ENCODE results near the gene HRG. TPM values are rescaled to one million over a fixed set of nuclear protein-coding genes. Genes with fewer than 3 reads are reported as not detected.

The HRG gene
- total RNA-seq, 1 experiment from 2014 or later, result not detected

DNA sequence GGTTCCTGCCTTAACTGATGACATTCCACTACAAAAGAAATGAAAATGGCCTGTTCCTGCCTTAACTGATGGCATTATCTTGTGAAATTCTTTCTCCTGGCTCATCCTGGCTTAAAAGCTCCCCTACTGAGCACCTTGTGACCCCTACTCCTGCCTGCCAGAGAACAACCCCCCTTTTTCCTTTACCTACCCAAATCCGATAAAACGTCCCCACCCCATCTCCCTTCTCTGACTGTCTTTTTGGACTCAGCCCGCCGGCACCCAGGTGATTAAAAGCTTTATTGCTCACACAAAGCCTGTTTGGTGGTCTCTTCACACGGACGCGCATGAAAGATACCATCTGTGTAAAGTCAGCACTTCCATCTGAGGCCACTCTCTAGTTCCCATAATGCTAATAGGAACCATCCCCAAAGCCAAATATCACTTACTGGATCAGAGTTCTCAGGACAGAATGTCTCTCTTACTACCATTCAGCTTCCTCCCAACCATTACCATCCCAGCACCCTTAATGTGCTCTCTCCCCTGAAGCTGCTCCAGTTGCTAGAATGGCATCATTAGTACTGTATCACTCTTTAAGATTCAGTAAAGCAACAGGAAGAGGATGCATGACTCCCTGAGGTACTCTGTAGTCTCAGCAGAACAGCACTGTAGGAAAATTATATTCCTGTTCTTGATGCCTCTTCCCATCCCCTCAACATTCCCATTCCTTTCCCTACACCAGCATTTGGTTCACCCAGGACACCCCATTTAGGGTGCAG lies 2.3 kb upstream of the HRG start:
- Mint-ChIP-seq H3K36me3 (ENCODE audit: insufficient read depth in 1 of 3, low read depth in 3 of 3) (peaks cover 5 to 16% (median 9%) of the 10 kb centered on the region in 3 experiments; a peak in 6 of 7 replicates), H3K27ac (peak overlapping the region; percentile 44 to 94 (median 58); a peak in 6 of 7 replicates), H3K4me1 (peaks cover 41 to 52% of the 10 kb centered on the region in 2 experiments), H3K27me3 (ENCODE audit: low read depth) (peaks cover 5% of the 10 kb centered on the region), H3K4me3 (peak overlapping the region in 1 of 2 experiments; percentile 47; a peak in 4 of 5 replicates), H3K9me3 (peaks cover 12 to 13% of the 10 kb centered on the region in 2 experiments)
- Histone ChIP-seq H2BK12ac (ENCODE audit: insufficient read length, low read depth, low read length) (no peak overlapping the region), H2BK15ac (ENCODE audit: low read depth, low read length) (no peak overlapping the region), H3K79me2 (ENCODE audit: insufficient read depth, low read length) (no peaks in the 10 kb centered on the region), H4K5ac (ENCODE audit: insufficient read length, low read depth, low read length) (no peak overlapping the region), H3K9me3 (ENCODE audit: control insufficient read depth, low read depth, low read length) (no peaks in the 10 kb centered on the region), H3K23ac (ENCODE audit: insufficient read length, low read depth, low read length) (no peak overlapping the region), H3K23me2 (ENCODE audit: insufficient read length, low read depth, low read length, poor library complexity, severe bottlenecking) (no peaks in the 10 kb centered on the region), H3K79me1 (ENCODE audit: insufficient read depth, low read depth, low read length, poor library complexity, severe bottlenecking) (no peaks in the 10 kb centered on the region), H2BK5ac (ENCODE audit: insufficient read length, low read length) (peak overlapping the region; percentile 31), H2AK5ac (ENCODE audit: insufficient read length, low read length) (no peak overlapping the region), H3T11ph (ENCODE audit: low read length) (no peak overlapping the region), H3K18ac (ENCODE audit: insufficient read length, low read depth, low read length) (no peak overlapping the region), H3K4me2 (ENCODE audit: insufficient read depth, insufficient read length, low read length) (peak overlapping the region; percentile 38), H3K9ac (ENCODE audit: extremely low read depth, insufficient read length, low read length) (no peak overlapping the region), H3K14ac (ENCODE audit: insufficient read depth, low read length) (peak overlapping the region; percentile 12; the same call in 1 of the 2 replicates), H3K27ac (ENCODE audit: insufficient read length, low read depth, low read length) (peak overlapping the region; percentile 96), H3K4ac (ENCODE audit: low read depth, low read length) (no peak overlapping the region), H4K20me1 (ENCODE audit: control insufficient read depth, insufficient read depth, insufficient read length) (no peaks in the 10 kb centered on the region), H2BK20ac (ENCODE audit: low read depth, low read length, poor library complexity, severe bottlenecking) (no peak overlapping the region), H4K91ac (ENCODE audit: insufficient read length, low read depth, low read length) (no peak overlapping the region), H3K27me3 (ENCODE audit: insufficient read depth, low read length) (no peaks in the 10 kb centered on the region), H4K8ac (replicated peaks; ENCODE audit: insufficient read length, low read depth, low read length) (no peak overlapping the region), H2AFZ (ENCODE audit: low read length) (no peak overlapping the region), H3K56ac (ENCODE audit: insufficient read length, low read depth, low read length) (peak overlapping the region; percentile 78), H3K4me1 (ENCODE audit: insufficient read depth, low read length) (peaks cover 15% of the 10 kb centered on the region), H2BK120ac (ENCODE audit: low read depth, low read length, poor library complexity, severe bottlenecking) (no peak overlapping the region)
- TF ChIP-seq, protein P1, sequence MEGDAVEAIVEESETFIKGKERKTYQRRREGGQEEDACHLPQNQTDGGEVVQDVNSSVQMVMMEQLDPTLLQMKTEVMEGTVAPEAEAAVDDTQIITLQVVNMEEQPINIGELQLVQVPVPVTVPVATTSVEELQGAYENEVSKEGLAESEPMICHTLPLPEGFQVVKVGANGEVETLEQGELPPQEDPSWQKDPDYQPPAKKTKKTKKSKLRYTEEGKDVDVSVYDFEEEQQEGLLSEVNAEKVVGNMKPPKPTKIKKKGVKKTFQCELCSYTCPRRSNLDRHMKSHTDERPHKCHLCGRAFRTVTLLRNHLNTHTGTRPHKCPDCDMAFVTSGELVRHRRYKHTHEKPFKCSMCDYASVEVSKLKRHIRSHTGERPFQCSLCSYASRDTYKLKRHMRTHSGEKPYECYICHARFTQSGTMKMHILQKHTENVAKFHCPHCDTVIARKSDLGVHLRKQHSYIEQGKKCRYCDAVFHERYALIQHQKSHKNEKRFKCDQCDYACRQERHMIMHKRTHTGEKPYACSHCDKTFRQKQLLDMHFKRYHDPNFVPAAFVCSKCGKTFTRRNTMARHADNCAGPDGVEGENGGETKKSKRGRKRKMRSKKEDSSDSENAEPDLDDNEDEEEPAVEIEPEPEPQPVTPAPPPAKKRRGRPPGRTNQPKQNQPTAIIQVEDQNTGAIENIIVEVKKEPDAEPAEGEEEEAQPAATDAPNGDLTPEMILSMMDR (conservative IDR thresholded peaks at IDR 0.05), result no peak
- WGBS (ENCODE audit: extremely low coverage, insufficient read length, low lambda C conversion rate), result no CpG with 5 or more reads among the region's 7 CpGs
- peak; percentile 32 for DNase-seq

Measured in H9 (cell line).